ENCODE data around the gene RNF144A.

The RNF144A gene

DNA sequence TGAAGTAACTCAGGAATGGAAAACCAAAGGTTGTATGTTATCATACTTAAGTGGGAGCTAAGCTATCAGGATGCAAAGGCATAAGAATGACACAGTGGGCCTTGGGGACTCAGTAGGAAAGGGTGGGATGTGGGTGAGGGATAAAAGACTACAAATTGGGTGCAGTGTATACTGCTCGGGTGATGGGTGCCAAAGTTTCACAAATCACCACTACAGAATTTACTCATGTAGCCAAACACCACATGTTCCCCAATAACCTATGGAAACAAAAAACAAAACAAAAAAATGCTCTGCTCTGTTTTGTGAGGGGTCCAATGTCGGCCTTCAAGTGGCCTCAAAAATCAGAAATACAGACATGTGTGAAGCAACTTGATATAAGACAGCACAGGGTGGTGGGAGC, 8.9 kb upstream of the RNF144A start:
- DNase-seq (ENCODE audit: low read depth in 2 of 2): no peak

- DNase-seq (ENCODE audit: low read depth in 2 of 2): no peak
Observed at GRCh38 chr2:6909431-6910385, 7.5 kb upstream of the RNF144A start.

DNA sequence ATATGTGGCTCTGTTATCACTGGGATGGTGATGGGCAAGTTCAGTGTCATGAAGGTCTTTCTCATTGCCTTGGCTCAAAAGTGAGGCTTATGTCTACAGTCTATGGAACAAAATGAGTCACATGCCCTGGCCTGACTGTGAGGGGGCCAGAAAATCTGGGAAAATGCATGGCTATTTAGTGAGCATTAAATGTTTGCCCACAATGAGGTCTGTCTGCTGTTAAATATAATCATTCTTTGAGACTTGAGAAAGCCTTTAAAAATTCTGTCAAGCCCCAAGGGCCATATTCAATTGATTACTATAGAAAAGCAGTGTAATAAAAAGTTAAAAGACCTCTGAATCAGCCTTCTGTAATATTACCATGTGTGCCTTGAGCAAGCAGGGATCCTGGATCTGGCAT, 5.5 kb upstream of the RNF144A start:
- DNase-seq (ENCODE audit: low read depth in 2 of 2): no peak

GRCh38 chr2:6913415-6914157, 3.6 kb upstream of the RNF144A start:
- peak; percentile 30 to 47 for DNase-seq (ENCODE audit: low read depth in 2 of 2)

GRCh38 chr2:6914828-6915227, 2.4 kb upstream of the RNF144A start:
- DNase-seq (ENCODE audit: low read depth in 2 of 2): peak in 1 of 2 donors; percentile 18

GRCh38 chr2:6915399-6915798, 1.8 kb upstream of the RNF144A start:
- DNase-seq (ENCODE audit: low read depth in 2 of 2): no peak

- DNase-seq (ENCODE audit: low read depth in 2 of 2): no peak
Observed at GRCh38 chr2:6916224-6916623, 988 bp upstream of the RNF144A start.

DNA sequence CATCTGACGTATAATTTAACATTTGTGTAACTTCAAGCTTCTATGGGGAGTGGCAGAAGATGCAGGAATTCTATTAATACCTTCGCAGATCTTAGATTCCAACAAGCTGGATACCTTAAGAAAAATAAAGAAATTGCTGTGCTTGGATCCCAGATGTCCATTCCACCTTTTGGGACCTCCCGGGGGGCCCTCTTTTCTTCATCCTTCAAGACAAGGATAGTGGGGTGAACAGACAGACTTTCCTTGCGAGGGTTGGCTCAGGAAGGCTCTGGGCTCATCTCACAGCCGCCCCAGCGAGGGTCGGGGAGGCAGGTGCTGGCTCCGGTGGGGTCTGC, 509 bp upstream of the RNF144A start:
- no peak for DNase-seq (ENCODE audit: low read depth in 2 of 2)

GRCh38 chr2:6917761-6918421, 679 bp downstream of the RNF144A start:
- DNase-seq (ENCODE audit: low read depth in 2 of 2): peak in 1 of 2 donors; percentile 10

DNA sequence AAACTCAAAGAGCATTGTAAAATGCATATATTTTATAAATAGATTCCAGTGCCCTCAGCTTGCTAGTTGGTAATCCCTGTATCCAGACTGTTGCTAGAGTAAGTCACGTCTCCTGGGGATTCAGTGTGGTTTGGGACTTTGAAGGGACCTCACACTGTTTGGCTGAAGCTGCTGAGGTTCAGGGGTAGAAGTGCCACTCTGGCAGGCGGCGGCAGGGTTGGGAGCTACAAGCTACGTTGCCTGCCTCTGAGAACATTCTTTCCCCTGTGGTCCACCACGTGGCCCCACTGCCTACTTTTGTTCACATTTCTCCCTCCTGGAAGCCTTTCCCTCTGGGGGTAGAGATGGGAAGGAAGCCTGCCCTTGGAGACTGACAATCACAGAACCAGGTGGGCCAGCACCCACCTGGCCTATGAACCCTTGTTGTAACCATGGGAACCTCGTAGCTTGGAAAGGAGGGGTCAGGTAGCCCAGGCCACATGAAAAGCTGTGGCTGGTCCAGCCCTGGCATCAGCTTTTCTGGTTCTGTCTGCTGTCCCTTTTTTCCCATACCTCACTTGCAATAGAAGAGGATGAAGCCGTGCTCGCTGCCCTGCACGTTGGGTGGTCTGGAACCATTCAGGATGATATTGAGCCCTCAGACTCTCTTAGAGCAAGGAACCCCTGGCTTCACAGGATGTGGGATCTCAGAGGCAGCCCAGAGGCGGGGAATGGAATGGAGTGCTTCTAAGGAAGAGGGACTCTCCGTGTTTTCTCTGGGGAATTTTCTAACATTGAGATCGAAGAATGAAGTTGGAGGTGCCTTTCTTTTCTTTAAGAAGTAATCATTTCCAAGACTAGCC, 2.9 kb downstream of the RNF144A start:
- no peak for DNase-seq (ENCODE audit: low read depth in 2 of 2)

- DNase-seq (ENCODE audit: low read depth in 2 of 2): no peak
Observed at GRCh38 chr2:6920743-6921064, 3.5 kb downstream of the RNF144A start.

GRCh38 chr2:6921321-6921922, 4.2 kb downstream of the RNF144A start:
- no peak for DNase-seq (ENCODE audit: low read depth in 2 of 2)

DNA sequence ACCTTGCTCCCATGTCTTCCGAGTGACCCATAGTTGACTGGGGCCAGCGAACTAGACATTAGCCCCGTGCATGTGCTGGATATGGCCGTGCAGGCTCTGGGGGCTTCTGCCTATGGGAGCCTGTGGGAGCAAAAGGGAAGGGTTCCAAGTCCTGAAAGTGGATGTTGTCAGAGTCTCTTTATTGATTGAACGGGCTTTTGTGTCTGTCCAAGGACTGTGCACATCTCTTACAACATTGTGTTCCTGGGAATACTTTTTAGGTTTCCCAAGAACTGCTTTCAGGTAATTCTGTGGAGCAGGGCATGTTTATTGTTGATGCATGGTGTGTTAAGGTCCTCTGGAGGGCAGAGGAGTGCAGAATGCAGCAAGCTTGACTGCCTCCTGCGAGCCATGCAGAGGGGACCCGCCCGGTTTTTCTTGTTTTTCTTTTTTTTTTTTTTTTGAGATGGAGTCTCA, 5.0 kb downstream of the RNF144A start:
- no peak for DNase-seq (ENCODE audit: low read depth in 2 of 2)

DNA sequence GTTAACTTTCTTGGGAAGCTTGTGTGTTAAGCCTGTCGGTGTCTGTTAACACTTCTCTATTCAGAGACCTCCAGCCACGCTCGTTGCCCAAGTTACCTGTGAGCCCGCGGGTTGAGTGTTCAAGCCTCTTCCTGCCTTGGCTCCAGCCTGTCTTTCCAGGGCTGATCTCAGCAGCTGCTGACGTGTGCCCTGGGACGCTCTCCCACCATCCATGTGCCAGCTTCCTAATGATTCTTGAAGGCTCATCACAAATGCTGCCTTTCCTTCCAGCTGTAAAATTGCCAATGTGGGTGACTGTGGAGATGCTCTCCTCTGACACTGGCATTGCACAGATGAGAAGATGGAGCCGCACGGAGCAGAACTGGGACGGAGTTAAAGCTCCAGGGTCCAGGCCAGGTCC, 6.1 kb downstream of the RNF144A start:
- DNase-seq (ENCODE audit: low read depth in 2 of 2): no peak

DNA sequence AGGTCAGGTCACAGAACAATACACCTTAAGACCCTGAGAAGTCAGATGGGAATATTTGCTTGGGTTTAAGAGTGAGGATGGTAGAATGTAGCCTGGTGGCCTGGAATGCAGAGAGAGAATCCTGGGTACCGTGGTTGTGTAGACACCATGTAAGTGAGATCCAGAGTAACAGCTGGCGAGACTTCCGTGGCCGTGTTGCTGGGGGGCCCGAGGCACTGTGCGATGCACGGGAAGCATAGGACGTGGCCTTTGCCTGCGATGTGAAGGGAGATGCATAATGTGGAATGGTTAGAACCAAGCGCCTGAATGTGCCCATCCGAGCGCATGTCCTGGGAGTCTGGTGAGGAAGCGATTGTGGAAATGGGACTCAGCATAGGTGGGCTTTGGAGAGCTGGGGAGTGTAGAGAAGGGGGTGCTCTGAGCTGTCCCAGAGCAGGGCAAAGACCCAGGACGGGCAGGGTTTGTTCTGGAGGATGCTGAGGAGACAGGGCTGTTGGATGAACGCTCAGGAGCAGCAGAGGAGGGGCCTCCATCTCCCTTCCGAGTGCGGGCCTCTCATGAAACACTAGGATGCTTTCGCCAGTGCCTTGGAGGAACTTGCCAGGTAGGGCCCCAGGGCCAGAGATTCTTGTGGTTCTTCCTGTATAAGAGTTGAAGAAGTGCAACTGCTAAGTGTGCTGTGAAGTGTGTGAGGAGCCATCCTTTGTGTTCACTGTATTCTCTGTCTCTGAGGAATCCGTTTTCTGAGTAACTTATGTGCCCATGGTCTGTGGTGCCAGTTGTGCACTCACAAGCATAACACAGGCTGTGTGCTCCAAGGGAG, 7.1 kb downstream of the RNF144A start:
- DNase-seq (ENCODE audit: low read depth in 2 of 2): no peak

DNA sequence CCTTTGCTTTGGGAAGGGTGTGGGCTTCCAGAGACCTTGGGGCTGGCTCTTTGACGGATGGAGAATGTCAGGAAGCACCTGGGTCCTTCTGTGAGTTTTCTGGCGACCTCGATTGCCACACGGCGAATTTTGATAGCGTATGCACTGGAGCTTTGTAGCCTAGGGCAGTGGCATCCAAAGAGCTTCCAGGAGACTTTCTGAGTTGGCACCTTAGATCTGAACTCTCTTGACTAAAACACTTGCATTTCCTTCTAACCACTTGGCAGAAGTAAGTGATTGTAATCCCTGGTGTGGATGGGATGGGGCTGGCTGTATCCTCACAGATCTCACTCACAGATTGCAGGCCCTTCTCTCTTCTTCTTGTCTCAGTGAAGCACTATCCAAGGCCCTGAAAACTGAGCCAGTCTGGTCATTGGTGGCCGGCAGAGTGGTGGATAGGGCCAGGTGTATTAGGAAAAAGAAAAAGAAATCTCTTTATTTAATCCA, 7.8 kb downstream of the RNF144A start:
- DNase-seq (ENCODE audit: low read depth in 2 of 2): no peak

DNA sequence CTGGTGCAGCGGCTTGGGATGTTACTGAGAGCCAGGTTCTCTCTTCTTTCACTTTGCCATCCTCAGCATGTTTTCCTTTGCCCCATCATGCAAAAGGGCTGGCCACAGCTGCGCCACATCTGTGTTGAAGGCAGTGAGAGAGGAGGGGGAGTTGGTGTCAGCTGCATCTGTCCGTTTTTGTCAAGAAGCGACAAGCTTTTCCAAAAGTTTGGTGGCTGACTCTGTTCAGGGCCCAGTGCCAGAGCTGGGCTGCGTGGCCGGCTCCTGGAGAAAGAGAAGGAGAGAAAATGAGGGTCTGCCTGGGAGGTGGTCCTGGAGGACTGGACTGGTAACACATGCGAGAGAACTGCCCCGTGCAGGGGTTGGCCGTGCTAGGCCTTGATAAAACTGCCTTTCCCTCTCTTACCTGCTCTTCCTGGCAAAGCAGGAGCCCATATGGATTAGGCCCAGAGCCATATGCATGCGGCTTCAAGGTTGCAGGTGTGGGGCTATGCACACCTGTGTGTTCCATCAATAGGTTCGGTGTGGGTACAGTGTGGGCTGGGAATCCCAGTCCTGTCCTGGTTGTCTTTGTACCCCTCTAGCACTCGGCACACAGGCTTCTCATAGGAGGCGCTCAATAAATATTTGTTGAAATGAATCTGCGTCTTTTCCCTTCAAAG, 9.0 kb downstream of the RNF144A start:
- no peak for DNase-seq (ENCODE audit: low read depth in 2 of 2)

DNA sequence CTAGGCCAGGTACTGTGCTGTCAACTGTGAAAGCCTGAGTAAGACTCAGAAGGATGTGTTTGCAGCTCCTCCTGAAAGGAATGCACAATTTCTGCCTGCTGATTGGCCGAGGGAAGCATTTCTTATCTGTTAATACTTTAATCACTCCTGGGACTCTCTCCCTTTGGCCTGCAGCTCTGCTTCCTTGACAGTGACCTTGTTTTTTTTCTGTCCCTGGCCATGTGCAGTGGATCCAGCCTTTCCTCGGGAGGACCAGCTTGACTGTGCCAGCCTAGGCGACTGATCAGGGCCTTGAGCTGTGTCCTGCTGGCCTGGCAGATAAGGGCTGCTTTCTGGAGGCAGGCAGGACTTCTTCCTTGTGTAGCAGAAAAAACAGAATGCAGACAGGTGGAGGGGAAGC, 10.0 kb downstream of the RNF144A start:
- DNase-seq (ENCODE audit: low read depth in 2 of 2): no peak

DNA sequence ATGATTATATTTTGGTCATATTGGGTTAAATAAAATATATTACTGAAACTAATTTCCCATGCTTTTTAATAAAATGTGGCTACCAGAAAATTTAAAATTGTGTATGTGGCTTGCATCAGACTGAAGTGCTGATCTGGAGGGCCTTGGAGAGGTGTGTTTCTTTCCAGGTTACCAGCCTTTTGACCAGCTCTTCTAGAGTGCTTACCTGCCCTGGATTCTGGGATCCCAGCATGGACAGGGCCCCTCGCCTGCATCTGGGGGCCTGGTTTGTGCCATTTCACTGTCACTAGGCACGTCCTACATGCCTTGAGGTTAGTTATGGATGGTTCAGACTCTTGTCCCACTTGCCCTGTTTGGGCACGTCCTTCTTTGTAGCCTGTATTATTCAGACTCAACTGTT, 10.5 kb downstream of the RNF144A start:
- DNase-seq (ENCODE audit: low read depth in 2 of 2): no peak

GRCh38 chr2:6928452-6928851, 11.2 kb downstream of the RNF144A start:
- no peak for DNase-seq (ENCODE audit: low read depth in 2 of 2)

Measured in stimulated activated CD4-positive, alpha-beta T cell treated with anti-CD3 and anti-CD28 coated beads, Interleukin-1b, Interleukin-23, amount 100 ng/mL, for 4 hours (primary cell).